ENCODE data around the gene TGM6. TPM values are rescaled to one million over a fixed set of nuclear protein-coding genes. Genes with fewer than 3 reads are reported as not detected.
A peak's percentile ranks its signal among the peaks of the same experiment; 100 is the strongest.

The TGM6 gene
- total and polyA plus RNA-seq, 9 of the 15 experiments (the other 6 are each of a cell fraction or from before 2014, with no cell fraction given), result not detected

GRCh38 chr20:2470423-2471193 is 89.9 kb downstream of the TGM6 start, which contains the start of gene SNRPB (continued):
- TF ChIP-seq ZNF592 (IDR thresholded peaks at IDR 0.05) (no peak), ETV5 (CRISPR knock-in tag; IDR thresholded peaks at IDR 0.05; ENCODE audit: low read depth) (peak; percentile 98), POLR2G (IDR thresholded peaks at IDR 0.05; ENCODE audit: low read depth, low read length) (peak; percentile 98), CLOCK (CRISPR knock-in tag; IDR thresholded peaks at IDR 0.05; ENCODE audit: borderline replicate concordance) (no peak), POLR2H (tag; IDR thresholded peaks at IDR 0.05; ENCODE audit: low read depth) (peak; percentile 90), ZBTB43 (CRISPR knock-in tag; IDR thresholded peaks at IDR 0.05) (no peak; the same call in 1 of the 2 replicates), ZC3H8 (IDR thresholded peaks at IDR 0.05) (no peak), ATF6 (CRISPR knock-in tag; IDR thresholded peaks at IDR 0.05) (peak; percentile 89; the same call in 1 of the 2 replicates), CAMTA2 (CRISPR knock-in tag; conservative IDR thresholded peaks at IDR 0.05) (no peak), ZNF436 (CRISPR knock-in tag; IDR thresholded peaks at IDR 0.05) (no peak), SRSF9 (IDR thresholded peaks at IDR 0.05; ENCODE audit: borderline replicate concordance, low read depth, low read length) (no peak), ZNF124 (CRISPR knock-in tag; IDR thresholded peaks at IDR 0.05) (no peak), CXXC5 (CRISPR knock-in tag; IDR thresholded peaks at IDR 0.05) (peak; percentile 71), EHMT2 (IDR thresholded peaks at IDR 0.05) (peak; percentile 87), RFX7 (CRISPR knock-in tag; IDR thresholded peaks at IDR 0.05) (no peak), ZNF551 (CRISPR knock-in tag; IDR thresholded peaks at IDR 0.05) (no peak), HNRNPLL (IDR thresholded peaks at IDR 0.05; ENCODE audit: low read depth, low read length, poor library complexity, severe bottlenecking) (peak; percentile 81)

Data from K562 (cell line).